ENCODE measurements around the gene CDC14A. TPM values are rescaled to one million over a fixed set of nuclear protein-coding genes. Genes with fewer than 3 reads are reported as not detected.

Gene CDC14A
- total RNA-seq, 1 experiment from 2014 or later, result 6.8 TPM

DNA sequence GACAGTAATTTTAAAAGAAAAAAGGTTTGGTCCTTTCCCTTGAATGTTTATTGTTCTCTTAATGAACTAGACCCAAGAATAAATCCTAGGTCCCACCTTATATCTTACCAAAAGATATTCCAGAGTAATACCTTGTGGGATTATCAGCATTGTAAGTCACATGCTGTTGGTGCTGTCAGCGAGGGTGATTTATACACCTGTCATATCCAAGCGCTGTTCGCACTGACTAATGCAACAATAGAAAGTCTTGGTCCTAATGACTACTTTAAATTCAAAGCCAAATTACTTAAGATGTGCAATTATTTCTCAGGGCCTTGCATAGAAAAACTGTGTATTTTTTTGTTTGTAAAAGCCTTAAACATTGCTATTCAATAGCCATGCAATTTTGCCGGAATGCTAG is 192.5 kb downstream of the CDC14A start:
- intact Hi-C loops (cut with micrococcal nuclease; ENCODE audit: unreplicated experiment), result no loop called here
- DNase-seq (ENCODE audit: low spot score), result no peak
- POLR2A ChIA-PET (ENCODE audit: low non-redundant PET), result no interaction called here
- BruUV-seq (replicated peaks), result no TSS peak
- Histone ChIP-seq H3K4me3 (ENCODE audit: low read depth, low read length, poor library complexity, severe bottlenecking) (no peak overlapping the region), H3K27ac (ENCODE audit: low read depth, low read length, poor library complexity, severe bottlenecking) (no peak overlapping the region), H3K36me3 (ENCODE audit: insufficient read depth, low read length, poor library complexity, severe bottlenecking) (no peaks in the 10 kb centered on the region), H3K9me3 (ENCODE audit: low read depth, low read length, poor library complexity, severe bottlenecking) (no peaks in the 10 kb centered on the region), H3K4me1 (ENCODE audit: insufficient read depth, low read length, poor library complexity, severe bottlenecking) (no peaks in the 10 kb centered on the region), H3K27me3 (replicated peaks; ENCODE audit: insufficient read depth, low read depth, low read length, poor library complexity) (peaks cover 23% of the 10 kb centered on the region)
- CTCF ChIA-PET, result no interaction called here
- no peak for TF ChIP-seq EZH2 (IDR thresholded peaks at IDR 0.05; ENCODE audit: borderline replicate concordance, low read depth, low read length, poor library complexity, severe bottlenecking)
- TF ChIP-seq CTCF (conservative IDR thresholded peaks at IDR 0.05; ENCODE audit: low read depth, low read length), result no peak

DNA sequence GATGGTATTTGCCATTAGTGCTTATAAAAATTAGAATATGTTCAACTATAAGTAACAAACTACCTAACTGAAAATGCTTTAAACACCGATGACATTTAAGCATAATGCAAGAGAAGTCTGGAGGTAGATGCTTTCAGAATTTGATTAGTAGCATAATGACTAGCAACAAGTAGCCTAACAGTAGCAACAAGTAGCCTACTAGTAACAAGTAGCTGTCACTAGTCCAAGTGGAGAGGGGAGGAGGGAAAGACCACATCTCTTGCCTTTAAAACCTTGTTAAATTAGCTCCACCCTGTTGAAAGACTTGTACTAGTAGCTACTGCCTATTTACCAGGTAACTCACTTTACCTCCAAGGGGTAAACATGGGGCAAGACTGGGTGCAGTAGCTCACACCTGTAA is 193.5 kb downstream of the CDC14A start:
- intact Hi-C loops (cut with micrococcal nuclease; ENCODE audit: unreplicated experiment), result no loop called here
- ChIA-PET CTCF (no interaction called here), POLR2A (ENCODE audit: low non-redundant PET) (no interaction called here)
- no peak for DNase-seq (ENCODE audit: low spot score)
- TF ChIP-seq EZH2 (IDR thresholded peaks at IDR 0.05; ENCODE audit: borderline replicate concordance, low read depth, low read length, poor library complexity, severe bottlenecking) (no peak), CTCF (conservative IDR thresholded peaks at IDR 0.05; ENCODE audit: low read depth, low read length) (no peak)
- BruUV-seq (replicated peaks), result no TSS peak
- H3K9me3 ChIP-seq (ENCODE audit: low read depth, low read length, poor library complexity, severe bottlenecking), result no peaks in the 10 kb centered on the region
- H3K27ac ChIP-seq (ENCODE audit: low read depth, low read length, poor library complexity, severe bottlenecking), result no peak overlapping the region
- peaks cover 12% of the 10 kb centered on the region for H3K27me3 ChIP-seq (replicated peaks; ENCODE audit: insufficient read depth, low read depth, low read length, poor library complexity)
- H3K36me3 ChIP-seq (ENCODE audit: insufficient read depth, low read length, poor library complexity, severe bottlenecking), result no peaks in the 10 kb centered on the region
- no peaks in the 10 kb centered on the region for H3K4me1 ChIP-seq (ENCODE audit: insufficient read depth, low read length, poor library complexity, severe bottlenecking)
- H3K4me3 ChIP-seq (ENCODE audit: low read depth, low read length, poor library complexity, severe bottlenecking), result no peak overlapping the region

GRCh38 chr1:100552031-100552430 is 199.7 kb downstream of the CDC14A start:
- ChIA-PET CTCF (no interaction called here), POLR2A (ENCODE audit: low non-redundant PET) (no interaction called here)
- no peak overlapping the region for H3K4me3 ChIP-seq (ENCODE audit: low read depth, low read length, poor library complexity, severe bottlenecking)
- peaks cover 5% of the 10 kb centered on the region for H3K9me3 ChIP-seq (ENCODE audit: low read depth, low read length, poor library complexity, severe bottlenecking)
- H3K4me1 ChIP-seq (ENCODE audit: insufficient read depth, low read length, poor library complexity, severe bottlenecking), result no peaks in the 10 kb centered on the region
- H3K36me3 ChIP-seq (ENCODE audit: insufficient read depth, low read length, poor library complexity, severe bottlenecking), result no peaks in the 10 kb centered on the region
- no peak for DNase-seq (ENCODE audit: low spot score)
- no peaks in the 10 kb centered on the region for H3K27me3 ChIP-seq (replicated peaks; ENCODE audit: insufficient read depth, low read depth, low read length, poor library complexity)
- intact Hi-C loops (cut with micrococcal nuclease; ENCODE audit: unreplicated experiment), result no loop called here
- no TSS peak for BruUV-seq (replicated peaks)
- no peak overlapping the region for H3K27ac ChIP-seq (ENCODE audit: low read depth, low read length, poor library complexity, severe bottlenecking)
- no peak for TF ChIP-seq CTCF (conservative IDR thresholded peaks at IDR 0.05; ENCODE audit: low read depth, low read length)
- no peak for TF ChIP-seq EZH2 (IDR thresholded peaks at IDR 0.05; ENCODE audit: borderline replicate concordance, low read depth, low read length, poor library complexity, severe bottlenecking)
